Endothelial cell of umbilical vein (primary cell): ENCODE data around the gene MOB2. TPM values are rescaled to one million over a fixed set of nuclear protein-coding genes. Genes with fewer than 3 reads are reported as not detected.

ENCODE experiments used
- BruUV-seq: library from RNA; stranded (reverse); fragments of 400-500 nt; replicated peaks from 2 replicates; lab custom pipeline; 2021; lab: Mats Ljungman, UMichigan
- CTCF ChIA-PET: fragments of 300-600, 350-600 bp; sonication (Branson Sonifier 250); formaldehyde crosslinking; loops from one replicate; lab custom pipeline; 2021; ENCODE audit warnings: antibody characterized with exemption, inconsistent platforms; lab: Charles Lee
- POLR2A ChIA-PET: fragments of 300-600, 350-600 bp; sonication (Branson Sonifier 250); formaldehyde crosslinking; loops from one replicate; lab custom pipeline; 2021; ENCODE audit warnings: antibody characterized with exemption, inconsistent platforms; lab: Charles Lee
- DNase-seq: peaks from one replicate; pipeline ENCODE4 v3.0.0-alpha.2; 2011; ENCODE audit warnings: low read depth, low spot score
- FAIRE-seq: peaks from 2 replicates; lab custom pipeline; 2011; peaks lifted over from hg19 to GRCh38; lab: Jason Lieb, UNC
- H2AFZ ChIP-seq: 2 replicates; pipeline ENCODE4 v1.6.0; 2012; ENCODE audit warnings: low read depth, low read length, control low read depth, inconsistent platforms
- H3K27ac ChIP-seq: 2 replicates; pipeline ENCODE4 v1.5.1; 2011; ENCODE audit warnings: low read depth, mild to moderate bottlenecking, control low read depth, low read length, moderate library complexity; ENCODE audit not compliant: insufficient read depth
- H3K27me3 ChIP-seq, 2 experiments: 2 replicates each; pipeline versions ENCODE4 v1.6.0 to v1.6.1; 2011; ENCODE audit warnings: low read length in 2 of 2, mixed read lengths in 1 of 2; ENCODE audit not compliant: control insufficient read depth in 2 of 2, insufficient read depth in 2 of 2
- H3K36me3 ChIP-seq, 2 experiments: 2 replicates in 1 of 2; 3 replicates in 1 of 2; pipeline ENCODE4 v1.5.1; 2011; ENCODE audit warnings: low read length in 2 of 2, mild to moderate bottlenecking in 1 of 2, moderate library complexity in 1 of 2; ENCODE audit not compliant: control insufficient read depth in 2 of 2, insufficient read depth in 2 of 2; ENCODE audit errors: extremely low read depth in 1 of 2
- H3K4me1 ChIP-seq: 3 replicates; pipeline ENCODE4 v1.5.1; 2011; ENCODE audit warnings: mild to moderate bottlenecking, low read length; ENCODE audit not compliant: control insufficient read depth, insufficient read depth; ENCODE audit errors: extremely low read depth
- H3K4me2 ChIP-seq: 2 replicates; pipeline ENCODE4 v1.6.1; 2011; ENCODE audit warnings: low read length, control low read depth, mixed read lengths; ENCODE audit not compliant: insufficient read depth
- H3K4me3 ChIP-seq, 3 experiments: fragments of 200-600 bp in 1 of 3; sonication (generic), shearing (Covaris generic) in 1 of 3; replicated peaks in 1 of 3; 2 replicates each; pipeline ENCODE4 v1.5.1; 2011 to 2016; ENCODE audit warnings: control low read depth in 3 of 3, low read length in 3 of 3, mild to moderate bottlenecking in 2 of 3, inconsistent platforms in 1 of 3, low read depth in 1 of 3, moderate library complexity in 1 of 3; ENCODE audit not compliant: insufficient read depth in 1 of 3
- H3K79me2 ChIP-seq: 2 replicates; pipeline ENCODE4 v1.6.0; 2012; ENCODE audit warnings: low read length, inconsistent platforms; ENCODE audit not compliant: control insufficient read depth, insufficient read depth
- H3K9ac ChIP-seq: replicated peaks from 2 replicates; pipeline ENCODE3; 2011; ENCODE audit warnings: low read length, control low read depth; ENCODE audit not compliant: insufficient read depth; ENCODE audit errors: extremely low read depth
- H3K9me1 ChIP-seq: replicated peaks from 3 replicates; pipeline ENCODE4 v1.6.0; 2011; ENCODE audit warnings: mild to moderate bottlenecking, low read length; ENCODE audit not compliant: control insufficient read depth, insufficient read depth; ENCODE audit errors: extremely low read depth
- H3K9me3 ChIP-seq: replicated peaks from 2 replicates; pipeline ENCODE4 v1.5.1; 2012; ENCODE audit warnings: low read length, inconsistent platforms; ENCODE audit not compliant: control insufficient read depth, insufficient read depth
- H4K20me1 ChIP-seq: replicated peaks from 2 replicates; pipeline ENCODE3; 2011; ENCODE audit warnings: mild to moderate bottlenecking, low read length; ENCODE audit not compliant: control insufficient read depth, insufficient read depth; ENCODE audit errors: extremely low read depth
- CTCF ChIP-seq, 2 donors: IDR thresholded peaks; 1 replicate in 1 of 2; 2 replicates in 1 of 2; pipeline ENCODE4 v1.5.1; 2011; ENCODE audit warnings: low read length in 2 of 2, mild to moderate bottlenecking in 2 of 2, moderate library complexity in 2 of 2, control low read depth in 1 of 2, inconsistent platforms in 1 of 2, low read depth in 1 of 2; ENCODE audit not compliant: insufficient read depth in 1 of 2; ENCODE audit errors: extremely low read depth in 1 of 2
- EZH2 ChIP-seq: IDR thresholded peaks from 2 replicates; pipeline ENCODE4 v1.6.1; 2012; ENCODE audit warnings: borderline replicate concordance, low read depth, mild to moderate bottlenecking, moderate library complexity, low read length, inconsistent platforms; ENCODE audit not compliant: severe bottlenecking
- FOS ChIP-seq: IDR thresholded peaks from 2 replicates; pipeline ENCODE4 v1.6.1; 2011; ENCODE audit warnings: mild to moderate bottlenecking, low read length, moderate library complexity, borderline replicate concordance; ENCODE audit not compliant: insufficient read depth
- GATA2 ChIP-seq: IDR thresholded peaks from 2 replicates; pipeline ENCODE4 v1.7.0; 2011; ENCODE audit warnings: low read depth, mild to moderate bottlenecking, moderate library complexity, mixed read lengths, low read length; ENCODE audit not compliant: insufficient read length, insufficient read depth
- JUN ChIP-seq: IDR thresholded peaks from 2 replicates; pipeline ENCODE4 v1.6.1; 2011; ENCODE audit warnings: borderline replicate concordance, low read depth; ENCODE audit not compliant: insufficient read length, insufficient read depth
- MAX ChIP-seq: IDR thresholded peaks from 2 replicates; pipeline ENCODE4 v1.6.1; 2011; ENCODE audit not compliant: insufficient read depth, insufficient read length
- MYC ChIP-seq: IDR thresholded peaks from one replicate; pipeline ENCODE4 v1.6.1; 2011; ENCODE audit warnings: mild to moderate bottlenecking, low read depth, low read length
- POLR2A ChIP-seq: IDR thresholded peaks from 2 replicates; pipeline ENCODE4 v1.6.1; 2012; ENCODE audit warnings: low read depth, mild to moderate bottlenecking, control low read depth, low read length
- POLR2AphosphoS5 ChIP-seq: IDR thresholded peaks from 2 replicates; pipeline ENCODE4 v1.6.1; 2012; ENCODE audit warnings: low read depth, mild to moderate bottlenecking, control low read depth, low read length, moderate library complexity; ENCODE audit not compliant: insufficient read depth
- dilution Hi-C: fragments of 300-500 bp; cut with MboI; formaldehyde crosslinking; loops from one replicate; pipeline ENCODE4 v1.15.0; 2019; ENCODE audit warnings: low sequenced_read_pairs; ENCODE audit not compliant: extremely low pct_ligation_motif_present
- intact Hi-C: fragments of 100-400 bp; cut with micrococcal nuclease; formaldehyde crosslinking; loops from one replicate; pipeline ENCODE4 v1.10.0; 2022
- polyA plus RNA-seq, 4 experiments: library from polyadenylated mRNA; depleted of rRNA in 3 of 4; stranded (reverse) in 3 of 4; unstranded in 1 of 4; fragments of >200 nt; gene quantifications; 2 replicates each; pipeline versions ENCODE4 v1.2.1 to v1.2.3, GENCODE V29; 2011 to 2012; ENCODE audit warnings: missing spikeins in 1 of 4
- total RNA-seq: library from RNA; stranded (reverse); gene quantifications from 2 replicates; pipeline ENCODE4 v1.2.3, GENCODE V29; 2021

MOB2 gene
- total and polyA plus RNA-seq, 2 donors (not counting 3 experiments of a cell fraction or from before 2014, with no cell fraction given) = 38.2 to 50.6 TPM

GRCh38 chr11:1481483-1481825 is 5.1 kb downstream of the MOB2 start:
- Histone ChIP-seq H3K9me1 (no peaks in the 10 kb centered on the region), H3K36me3 (peaks cover 0 to 9% of the 10 kb centered on the region in 2 experiments), H3K9ac (no peak overlapping the region), H3K4me3 (no peak overlapping the region), H3K4me2 (no peak overlapping the region), H2AFZ (no peak overlapping the region), H3K9me3 (no peaks in the 10 kb centered on the region), H3K27me3 (no peaks in the 10 kb centered on the region), H3K27ac (no peak overlapping the region), H3K79me2 (no peaks in the 10 kb centered on the region), H4K20me1 (no peaks in the 10 kb centered on the region), H3K4me1 (no peaks in the 10 kb centered on the region)
- TF ChIP-seq MAX = no peak
- no peak for TF ChIP-seq GATA2
- TF ChIP-seq POLR2AphosphoS5 = no peak
- no peak for TF ChIP-seq FOS
- TF ChIP-seq EZH2 = no peak
- TF ChIP-seq JUN = no peak
- TF ChIP-seq POLR2A = no peak
- no peak for TF ChIP-seq MYC
- TF ChIP-seq CTCF (IDR thresholded peaks at IDR 0.05; ENCODE audit: extremely low read depth in 1 of 2, insufficient read depth in 1 of 2, low read depth in 1 of 2, low read length in 2 of 2) = no peak
- dilution Hi-C loops (no loop called here), intact Hi-C loops (no loop called here)
- POLR2A ChIA-PET = no interaction called here
- CTCF ChIA-PET = no interaction called here
- DNase-seq (no peak), FAIRE-seq (no peak)
- no TSS peak for BruUV-seq
